Psoas muscle (tissue), 8 donors: ENCODE data around the gene GRK1. TPM values are rescaled to one million over a fixed set of nuclear protein-coding genes. Genes with fewer than 3 reads are reported as not detected.
"Not testable (repeated sequence)": the region's sequence is repeated elsewhere in the genome, so short reads cannot be mapped to it uniquely, and the experiment has no call there.

Experiments used
- ATAC-seq, 4 donors: fragments of 200-7000 bp; cut with Tn5 transposase; one replicate each; pipeline ENCODE4 v1.9.1; 2020; ENCODE audit warnings: moderate library complexity in 3 of 4, mild to moderate bottlenecking in 2 of 4
- DNase-seq, 2 donors: peaks; one replicate each; pipeline ENCODE4 v3.0.0-alpha.2; 2020
- H3K27ac ChIP-seq: fragments of 200-600 bp; one replicate; pipeline ENCODE4 v1.8.0; 2022
- H3K27me3 ChIP-seq, 3 donors: fragments of 200-600 bp in 1 of 3; one replicate each; pipeline versions ENCODE4 v1.6.1 to v1.8.0; 2013 to 2022; ENCODE audit warnings: low read length in 2 of 3, mild to moderate bottlenecking in 2 of 3, moderate library complexity in 1 of 3; ENCODE audit not compliant: insufficient read depth in 3 of 3
- H3K36me3 ChIP-seq, 2 donors: fragments of 200-600 bp in 1 of 2; one replicate each; pipeline versions ENCODE4 v1.6.1 to v1.8.0; 2013 to 2022; ENCODE audit warnings: low read depth in 1 of 2, mild to moderate bottlenecking in 1 of 2, moderate library complexity in 1 of 2; ENCODE audit not compliant: insufficient read depth in 1 of 2
- H3K4me1 ChIP-seq: fragments of 200-600 bp; one replicate; pipeline ENCODE4 v1.8.0; 2022
- H3K4me3 ChIP-seq: fragments of 200-600 bp; one replicate; pipeline ENCODE4 v1.8.0; 2022; ENCODE audit warnings: mild to moderate bottlenecking
- H3K9me3 ChIP-seq: fragments of 200-600 bp; one replicate; pipeline ENCODE4 v1.8.0; 2022
- CTCF ChIP-seq: fragments of 200-600 bp; IDR thresholded peaks from one replicate; pipeline ENCODE4 v1.8.0; 2022; ENCODE audit warnings: antibody characterized with exemption
- WGBS, 3 donors: extraction: QIAGEN DNeasy Blood & Tissue Kit; methylation state at CpG; one replicate each; pipeline versions ENCODE4 v1.1.6 to v1.1.7; 2013; 5-methylcytosine and 5-hydroxymethylcytosine counted together
- intact Hi-C, 2 donors: fragments of 100-400 bp; cut with DNase I; formaldehyde crosslinking; loops; one replicate each; pipeline versions ENCODE4 v1.11.0 to v1.14.2; 2022
- polyA plus RNA-seq, 3 donors: library from polyadenylated mRNA; stranded (reverse); fragments of 200-250 nt; gene quantifications; one replicate each; pipeline ENCODE4 v1.2.3, GENCODE V29; 2013
- total RNA-seq, 4 donors: library from RNA; stranded (reverse); fragmentation: NEBNext Ultra II Directional in 2 of 4; extraction: Animal tissue kit (Norgen Biotek cat#: 25700) in 2 of 4; gene quantifications; one replicate each; pipeline versions ENCODE4 v1.2.1 to v1.2.4, GENCODE V29; 2021 to 2023
- donor health status: healthy with polysubstance abuse.
- donor health status: DM: no; HTN: no; CAD: no; lungs with moderate emphysema.
- donor health status: Bipolar disorder and iron deficiency.
- donor health status: healthy.
- donor health status: DM: yes; HTN: yes; CAD: no.
- donor health status: DM: no; HTN: no; CAD: no.
- donor health status: DM: no; HTN: no; CAD: no.
- donor health status: DM: yes; HTN: yes; CAD: no.

GRK1 gene
- total and polyA plus RNA-seq, 7 donors, result 0.10 TPM; not detected in 6

- no peak for TF ChIP-seq CTCF
- Histone ChIP-seq H3K4me1 (no peaks in the 10 kb centered on the region), H3K27me3 (no peaks in the 10 kb centered on the region), H3K4me3 (no peak overlapping the region), H3K27ac (no peak overlapping the region), H3K36me3 (peaks cover 0 to 9% of the 10 kb centered on the region in 2 donors), H3K9me3 (no peaks in the 10 kb centered on the region)
- 88 to 98% (median 96%) methylated on average over 9 of the region's 9 CpGs for WGBS, 3 donors
- no peak for ATAC-seq
- no peak for DNase-seq
- intact Hi-C loops, result no loop called here
Observed at GRCh38 chr13:113624235-113624587, 42.8 kb upstream of the GRK1 start.

GRCh38 chr13:113624640-113625304 lies 42.2 kb upstream of the GRK1 start:
- H3K27ac ChIP-seq, H3K4me3 ChIP-seq, intact Hi-C loops, H3K9me3 ChIP-seq, DNase-seq, H3K4me1 ChIP-seq, H3K27me3 ChIP-seq, H3K36me3 ChIP-seq, ATAC-seq: not testable (repeated sequence)
- WGBS, 3 donors, result 87 to 91% (median 88%) methylated on average over 14 of the region's 14 CpGs

- Histone ChIP-seq H3K9me3 (no peaks in the 10 kb centered on the region), H3K36me3 (peaks cover 0 to 9% of the 10 kb centered on the region in 2 donors), H3K27me3 (no peaks in the 10 kb centered on the region), H3K4me3 (no peak overlapping the region), H3K27ac (no peak overlapping the region), H3K4me1 (no peaks in the 10 kb centered on the region)
- DNase-seq (peak in 1 of 2 donors; percentile 36), ATAC-seq (no peak)
- WGBS, 3 donors, result 68 to 78% (median 70%) methylated on average over 24 of the region's 24 CpGs
- intact Hi-C loops, result no loop called here
- no peak for TF ChIP-seq CTCF
Observed at GRCh38 chr13:113625965-113626721, 40.9 kb upstream of the GRK1 start.

- 84 to 90% (median 89%) methylated on average over 16 of the region's 16 CpGs for WGBS, 3 donors
- H3K4me3 ChIP-seq, result no peak overlapping the region
- peaks cover 0 to 16% of the 10 kb centered on the region in 2 donors for H3K36me3 ChIP-seq
- peak in 1 of 2 donors; percentile 28 for DNase-seq
- no peak for ATAC-seq
- TF ChIP-seq CTCF, result no peak
- H3K9me3 ChIP-seq, result no peaks in the 10 kb centered on the region
- intact Hi-C loops, result no loop called here
- no peaks in the 10 kb centered on the region for H3K27me3 ChIP-seq
- H3K4me1 ChIP-seq, result no peaks in the 10 kb centered on the region
- no peak overlapping the region for H3K27ac ChIP-seq
Observed at GRCh38 chr13:113627136-113627535, 39.9 kb upstream of the GRK1 start.
